SK-MEL-5 (cell line): Measurements from ENCODE around the gene LSP1. TPM values are rescaled to one million over a fixed set of nuclear protein-coding genes. Genes with fewer than 3 reads are reported as not detected.
"Not testable (repeated sequence)": the region's sequence is repeated elsewhere in the genome, so short reads cannot be mapped to it uniquely, and the experiment has no call there.

Experiments
- DNase-seq: peaks from one replicate; pipeline ENCODE4 v3.0.0-alpha.2; 2016; ENCODE audit warnings: low read depth, low spot score
- in situ Hi-C: cut with HindIII; loops from 2 replicates; pipeline ENCODE4 v1.10.0; 2016; ENCODE audit warnings: low sequenced_read_pairs, high pct_unique_total_duplicates, low pct_unique_long_range_greater_than_20kb
- total RNA-seq: library from RNA; depleted of rRNA; stranded (reverse); fragments of >200 nt; shearing (Covaris generic); gene quantifications from 2 replicates; pipeline ENCODE4 v1.2.3, GENCODE V29; 2014

Gene LSP1
- total RNA-seq, 1 experiment from 2014 or later, result not detected

DNA sequence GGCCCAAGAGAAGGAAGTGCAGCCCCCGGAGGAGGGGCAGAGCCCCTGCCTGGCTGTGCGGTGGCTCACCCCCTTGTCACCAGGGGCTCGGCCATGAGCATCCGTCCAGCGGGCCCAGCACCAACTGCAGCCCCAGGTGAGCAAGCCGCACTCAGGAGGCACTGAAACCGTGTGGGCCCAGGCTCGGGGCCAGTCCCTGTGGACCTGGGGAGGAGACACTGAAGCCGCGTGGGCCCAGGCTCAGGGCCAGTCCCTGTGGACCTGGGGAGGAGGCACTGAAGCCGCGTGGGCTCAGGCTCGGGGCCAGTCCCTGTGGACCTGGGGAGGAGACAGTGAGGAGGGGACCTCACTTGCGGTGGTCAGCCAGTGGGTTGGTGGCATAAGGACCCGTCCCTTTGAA, 13.9 kb downstream of the LSP1 start:
- in situ Hi-C loops, result no loop called here
- no peak for DNase-seq

DNA sequence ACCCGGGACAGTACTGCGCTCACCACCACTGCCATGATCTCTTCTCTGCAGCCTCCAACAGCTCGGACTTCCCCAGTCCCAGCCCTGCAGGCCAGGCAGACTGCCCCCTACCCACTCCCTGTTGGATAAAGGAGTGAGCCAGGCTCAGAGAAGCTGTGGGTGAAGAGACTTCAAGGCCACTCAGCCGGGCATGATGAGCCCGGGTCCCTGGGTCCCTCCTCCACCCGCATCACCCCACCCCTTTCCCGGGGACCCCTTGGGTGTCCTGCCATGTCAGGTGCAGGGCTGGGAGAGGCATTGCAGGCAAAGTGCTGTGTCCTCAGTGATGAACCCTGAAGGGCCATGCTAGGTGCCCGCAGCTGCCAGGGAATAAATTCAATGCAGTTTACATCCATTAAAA, 14.5 kb downstream of the LSP1 start:
- DNase-seq, result no peak
- in situ Hi-C loops, result no loop called here

DNA sequence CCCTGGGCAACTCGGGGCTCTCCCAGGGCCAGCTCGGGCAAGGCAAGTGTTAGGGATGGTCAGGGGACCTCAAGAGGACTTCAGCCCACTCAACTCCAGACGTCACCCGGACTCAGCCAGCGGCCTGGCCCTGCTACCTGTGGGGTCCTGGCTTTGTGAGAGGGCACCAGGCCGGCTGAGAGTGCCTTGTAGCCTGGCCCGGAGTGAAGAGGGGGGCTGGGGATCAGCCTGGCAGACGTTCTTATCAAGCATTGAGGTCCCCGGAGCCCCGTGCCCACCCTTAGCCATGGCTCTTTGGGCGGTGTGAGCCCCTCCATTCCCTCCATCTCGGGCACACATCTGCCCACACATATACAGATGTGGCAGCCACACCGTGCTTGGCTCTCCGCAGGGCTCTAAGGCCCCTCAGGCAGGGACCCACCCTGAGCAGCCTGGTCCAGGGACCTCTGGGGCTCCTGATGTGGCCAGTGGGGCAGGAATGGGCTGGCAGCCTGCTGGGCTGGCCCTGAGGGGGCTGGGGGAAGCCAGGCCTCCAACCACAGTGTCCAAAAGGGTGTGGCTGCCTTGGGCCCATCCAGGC, 15.3 kb downstream of the LSP1 start:
- DNase-seq, result no peak

DNA sequence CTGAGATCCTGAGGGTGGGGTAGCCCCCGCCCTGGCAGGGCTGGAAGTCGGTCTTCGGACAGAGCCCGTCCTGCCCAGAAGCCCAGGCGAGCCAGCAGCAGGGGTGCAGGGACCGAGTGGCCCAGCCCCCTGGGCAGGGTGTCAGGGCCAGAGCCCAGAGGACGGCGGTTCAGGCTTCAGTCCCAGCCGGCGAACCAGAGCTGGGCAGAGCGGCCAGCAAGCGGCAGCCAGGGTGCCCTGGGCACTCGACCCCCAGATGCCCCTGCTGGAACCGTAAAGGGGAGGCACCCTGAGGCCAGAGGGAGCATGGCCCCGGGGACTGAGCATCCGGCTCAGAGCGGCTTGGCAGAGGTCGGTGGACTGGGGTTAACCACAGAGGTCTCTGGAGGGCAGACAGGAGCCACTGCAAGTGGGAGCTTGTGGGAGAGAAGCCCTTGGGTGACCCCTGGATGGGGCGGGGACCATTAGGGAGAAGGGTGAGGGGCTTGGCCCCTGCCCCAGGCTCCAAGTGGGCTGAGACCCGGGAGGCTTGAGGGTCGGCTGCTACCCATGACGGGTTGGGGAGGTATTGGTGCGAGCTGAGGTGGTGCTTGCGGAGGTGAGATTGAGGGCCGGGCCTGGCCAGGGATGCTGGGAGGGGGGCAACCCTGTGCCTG, 15.9 kb downstream of the LSP1 start:
- in situ Hi-C loops, result no loop called here
- no peak for DNase-seq

More for the DNA sequence above, 15.3 kb downstream of the LSP1 start:
- in situ Hi-C loops, result no loop called here

DNA sequence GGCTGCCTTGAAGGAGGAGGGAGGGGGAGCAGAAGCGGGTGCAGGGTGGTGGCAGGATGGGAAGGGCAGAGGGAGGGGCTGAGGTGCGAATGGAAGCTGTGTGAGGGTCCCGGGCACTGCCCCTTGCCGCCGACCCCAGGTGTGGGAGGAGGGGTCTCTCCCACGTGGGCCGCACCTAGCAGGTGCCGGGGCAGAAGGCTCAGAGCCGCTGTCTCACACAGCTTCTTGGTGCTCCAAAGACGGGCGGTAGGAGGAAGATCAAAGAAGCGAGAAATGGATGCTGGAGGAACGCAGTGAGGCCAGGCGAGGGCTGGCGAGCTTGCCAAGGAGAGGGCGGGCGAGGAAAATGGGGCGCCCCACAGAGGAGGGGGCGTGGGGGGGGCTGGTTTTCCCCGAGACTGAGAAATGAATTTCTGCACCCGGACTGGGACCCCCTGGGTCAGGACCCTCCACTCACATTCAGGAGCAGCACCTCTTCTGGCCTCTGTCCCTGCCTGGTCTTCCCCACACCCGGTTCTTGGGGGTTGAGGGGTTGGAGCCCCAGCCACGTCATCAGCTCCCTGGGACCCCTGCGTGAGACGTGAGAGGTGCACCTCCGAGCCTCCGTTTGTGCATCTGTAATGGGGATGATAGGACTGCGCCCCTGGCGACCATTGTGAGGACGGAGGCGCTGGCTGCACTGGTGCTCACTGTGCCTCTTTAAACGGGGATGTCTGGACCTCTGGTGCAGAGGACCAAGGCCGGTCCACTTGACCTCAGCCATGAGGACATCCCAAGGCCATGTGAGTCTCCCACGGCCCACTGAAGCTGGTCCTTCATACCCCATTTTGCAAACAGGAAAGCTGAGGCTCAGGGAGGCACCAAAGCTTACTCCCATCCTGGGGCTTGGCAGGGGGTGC, 16.8 kb downstream of the LSP1 start:
- in situ Hi-C loops, result no loop called here
- DNase-seq, result peak; percentile 30

DNA sequence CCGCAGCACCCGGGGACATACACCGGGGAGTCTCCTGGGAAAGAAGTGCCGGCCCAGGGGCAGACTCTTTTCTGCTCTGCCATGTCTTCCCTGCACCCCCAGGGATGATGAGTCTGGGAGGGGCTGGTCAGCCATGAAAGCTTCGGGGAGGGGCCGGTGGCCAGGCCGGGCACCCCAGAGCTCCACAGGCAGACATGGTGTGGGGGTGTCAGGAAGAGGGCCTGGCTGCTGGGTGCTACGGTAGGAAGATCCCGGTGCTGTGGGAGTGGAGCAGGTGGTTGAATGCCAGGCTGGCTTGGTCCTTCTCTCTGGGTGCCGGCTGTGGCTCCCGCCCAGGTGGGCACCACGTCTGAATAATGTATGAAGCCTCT, 17.4 kb downstream of the LSP1 start:
- in situ Hi-C loops, result no loop called here
- no peak for DNase-seq

DNA sequence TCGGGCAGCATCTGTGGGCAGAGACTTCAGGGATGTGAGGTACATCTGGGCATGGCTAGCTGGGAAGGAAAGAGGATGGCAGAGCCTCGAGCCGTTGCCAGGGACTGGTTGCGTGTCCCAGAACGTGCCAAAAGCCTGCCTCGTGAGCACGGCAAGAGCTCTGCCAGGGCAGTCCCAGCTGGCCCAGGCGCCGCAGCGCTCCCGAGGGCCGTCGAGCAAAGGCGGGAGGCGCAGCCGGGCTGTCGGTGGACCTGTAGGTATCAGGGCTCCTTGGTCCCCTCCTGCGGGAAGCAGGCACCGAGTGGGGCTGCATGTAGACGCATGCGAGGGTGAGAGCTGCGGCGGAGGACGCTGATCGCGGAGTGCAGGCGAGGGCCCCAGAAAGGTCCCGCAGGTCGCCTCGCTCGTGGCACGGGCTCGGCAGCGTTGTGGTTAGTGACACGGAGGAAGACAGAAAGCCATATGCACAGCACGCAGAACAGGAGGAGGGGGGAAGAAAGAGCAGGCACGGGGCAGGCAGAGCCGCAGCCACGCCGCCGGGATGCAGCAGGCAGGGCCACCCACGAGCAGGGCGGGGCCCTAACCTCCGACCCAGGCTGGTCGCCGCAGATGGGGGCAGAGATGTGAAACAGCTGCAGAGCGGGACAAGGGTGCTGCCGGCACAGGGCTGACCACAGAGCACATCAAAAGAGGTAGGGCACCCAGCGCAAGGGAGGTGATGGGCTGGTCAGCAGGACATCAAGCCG, 18.0 kb downstream of the LSP1 start:
- DNase-seq, result no peak
- in situ Hi-C loops, result no loop called here

DNA sequence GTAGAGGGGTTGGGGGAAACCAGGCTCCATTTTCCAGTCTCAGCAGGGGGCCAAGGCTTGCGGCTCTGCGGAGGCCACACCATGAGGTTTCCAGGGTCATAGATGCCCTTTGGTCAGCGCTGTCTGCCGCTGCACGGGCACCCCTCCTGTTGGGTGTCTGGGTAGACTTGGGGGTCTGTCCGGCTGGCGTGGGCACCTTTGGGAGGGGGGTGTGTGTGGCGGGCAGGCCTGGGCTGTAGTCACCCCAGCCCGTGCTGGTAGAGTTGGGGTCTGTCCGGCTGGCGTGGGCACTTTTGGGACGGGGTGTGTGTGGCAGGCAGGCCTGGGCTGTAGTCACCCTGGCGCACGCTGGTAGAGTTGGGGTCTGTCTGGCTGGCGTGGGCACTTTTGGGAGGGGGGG, 18.6 kb downstream of the LSP1 start:
- in situ Hi-C loops, result no loop called here

DNA sequence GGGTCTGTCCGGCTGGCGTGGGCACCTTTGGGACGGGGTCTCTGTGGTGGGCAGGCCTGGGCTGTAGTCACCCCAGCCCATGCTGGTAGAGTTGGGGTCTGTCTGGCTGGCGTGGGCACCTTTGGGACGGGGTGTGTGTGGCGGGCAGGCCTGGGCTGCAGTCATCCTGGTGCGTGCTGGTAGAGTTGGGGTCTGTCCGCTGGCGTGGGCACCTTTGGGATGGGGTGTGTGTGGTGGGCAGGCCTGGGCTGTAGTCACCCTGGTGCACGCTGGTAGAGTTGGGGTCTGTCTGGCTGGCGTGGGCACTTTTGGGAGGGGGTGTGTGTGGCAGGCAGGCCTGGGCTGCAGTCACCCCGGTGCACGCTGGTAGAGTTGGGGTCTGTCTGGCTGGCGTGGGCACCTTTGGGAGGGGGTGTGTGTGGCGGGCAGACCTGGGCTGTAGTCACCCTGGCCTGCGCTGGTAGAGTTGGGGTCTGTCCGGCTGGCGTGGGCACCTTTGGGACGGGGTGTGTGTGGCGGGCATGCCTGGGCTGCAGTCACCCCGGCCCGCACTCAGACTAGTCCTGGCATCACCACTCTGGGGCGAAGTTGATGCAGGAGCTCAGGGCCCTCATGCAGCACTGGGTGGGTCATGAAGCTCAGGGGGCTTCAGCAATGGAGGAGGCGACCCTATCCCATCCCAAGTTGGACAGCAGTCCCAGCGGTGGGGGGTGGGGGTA, 19.5 kb downstream of the LSP1 start:
- in situ Hi-C loops, result no loop called here
- no peak for DNase-seq

More for the DNA sequence above, 18.6 kb downstream of the LSP1 start:
- DNase-seq, result no peak

DNA sequence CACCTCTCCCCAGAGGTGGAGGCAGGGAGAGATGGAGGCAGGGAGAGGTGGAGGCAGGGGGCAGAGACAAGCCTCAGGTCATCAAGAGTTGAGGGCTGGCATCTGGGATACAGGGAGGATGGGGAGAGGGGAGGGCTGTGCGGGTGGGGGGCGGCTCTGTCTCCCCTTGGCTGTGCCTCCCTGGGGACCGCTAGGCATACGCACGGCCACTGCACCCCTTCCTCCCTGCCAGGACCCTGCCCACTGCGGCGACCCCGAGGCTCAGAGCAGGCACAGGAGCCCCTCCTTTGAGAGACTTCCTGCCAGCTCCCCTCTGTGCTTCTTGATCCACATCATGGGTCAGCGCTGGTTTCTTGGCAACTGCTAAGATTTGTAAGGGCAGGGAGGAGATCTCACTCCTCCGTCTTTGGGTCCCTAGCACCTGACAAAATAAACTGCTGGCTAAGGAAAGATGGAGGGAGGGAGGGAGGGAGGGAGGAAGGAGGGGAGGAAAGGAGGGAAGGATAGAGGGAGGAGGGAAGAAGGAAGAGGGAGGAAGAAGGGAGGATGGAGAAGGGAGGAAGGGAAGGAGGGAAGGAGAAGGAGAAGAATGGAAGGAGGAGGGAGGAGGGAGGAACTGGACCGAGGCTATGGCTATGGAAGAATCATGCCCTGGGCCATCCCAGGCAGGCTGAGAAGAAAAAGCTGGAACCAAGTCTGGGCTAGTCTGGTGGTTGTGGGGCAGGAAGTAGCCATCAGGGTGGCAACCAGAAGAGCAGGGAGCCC, 20.3 kb downstream of the LSP1 start:
- in situ Hi-C loops, result no loop called here
- DNase-seq, result no peak

DNA sequence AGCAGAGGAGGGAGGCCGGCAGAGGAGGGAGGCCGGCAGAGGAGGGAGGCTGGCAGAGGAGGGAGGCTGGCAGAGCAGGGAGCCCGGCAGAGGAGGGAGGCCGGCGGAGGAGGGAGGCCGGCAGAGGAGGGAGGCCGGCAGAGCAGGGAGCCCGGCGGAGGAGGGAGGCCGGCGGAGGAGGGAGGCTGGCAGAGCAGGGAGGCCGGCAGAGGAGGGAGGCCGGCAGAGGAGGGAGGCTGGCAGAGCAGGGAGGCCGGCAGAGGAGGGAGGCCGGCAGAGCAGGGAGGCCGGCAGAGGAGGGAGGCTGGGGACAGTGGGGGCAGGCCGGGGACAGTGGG, 20.9 kb downstream of the LSP1 start:
- in situ Hi-C loops, DNase-seq: not testable (repeated sequence)

DNA sequence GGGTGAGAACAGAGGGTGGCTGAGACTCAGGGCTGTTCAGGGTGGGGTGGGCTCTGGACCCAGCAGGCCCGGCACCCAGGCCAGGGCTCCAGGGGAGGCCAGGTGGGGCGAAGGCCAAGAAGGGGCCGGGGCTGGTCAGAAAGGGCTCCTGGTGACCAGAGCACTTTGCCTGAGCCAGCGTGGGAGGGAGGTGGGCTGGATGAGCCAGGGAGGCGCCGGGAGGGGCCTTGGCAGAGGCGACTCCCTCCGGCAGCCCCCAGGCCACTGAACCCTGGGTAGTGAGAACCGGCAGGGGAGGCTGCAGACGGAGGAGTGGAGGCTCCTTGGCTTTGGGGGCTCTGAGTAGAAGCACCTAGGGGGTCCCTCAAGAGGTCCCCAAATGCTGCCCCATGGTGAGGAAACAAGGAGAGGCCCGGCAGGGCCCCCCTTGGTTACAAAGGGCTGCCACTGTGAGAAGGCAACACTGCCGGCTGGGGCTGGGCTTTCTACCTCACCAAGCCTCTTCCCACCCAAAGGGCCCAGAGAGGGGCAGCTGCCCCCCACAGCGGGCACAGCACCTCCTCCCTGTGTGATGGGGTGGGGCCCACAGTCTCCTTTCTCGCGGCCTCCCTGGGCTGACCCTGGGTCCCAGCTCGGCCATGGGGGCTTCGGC, 21.7 kb downstream of the LSP1 start:
- in situ Hi-C loops, result not testable (repeated sequence)

DNA sequence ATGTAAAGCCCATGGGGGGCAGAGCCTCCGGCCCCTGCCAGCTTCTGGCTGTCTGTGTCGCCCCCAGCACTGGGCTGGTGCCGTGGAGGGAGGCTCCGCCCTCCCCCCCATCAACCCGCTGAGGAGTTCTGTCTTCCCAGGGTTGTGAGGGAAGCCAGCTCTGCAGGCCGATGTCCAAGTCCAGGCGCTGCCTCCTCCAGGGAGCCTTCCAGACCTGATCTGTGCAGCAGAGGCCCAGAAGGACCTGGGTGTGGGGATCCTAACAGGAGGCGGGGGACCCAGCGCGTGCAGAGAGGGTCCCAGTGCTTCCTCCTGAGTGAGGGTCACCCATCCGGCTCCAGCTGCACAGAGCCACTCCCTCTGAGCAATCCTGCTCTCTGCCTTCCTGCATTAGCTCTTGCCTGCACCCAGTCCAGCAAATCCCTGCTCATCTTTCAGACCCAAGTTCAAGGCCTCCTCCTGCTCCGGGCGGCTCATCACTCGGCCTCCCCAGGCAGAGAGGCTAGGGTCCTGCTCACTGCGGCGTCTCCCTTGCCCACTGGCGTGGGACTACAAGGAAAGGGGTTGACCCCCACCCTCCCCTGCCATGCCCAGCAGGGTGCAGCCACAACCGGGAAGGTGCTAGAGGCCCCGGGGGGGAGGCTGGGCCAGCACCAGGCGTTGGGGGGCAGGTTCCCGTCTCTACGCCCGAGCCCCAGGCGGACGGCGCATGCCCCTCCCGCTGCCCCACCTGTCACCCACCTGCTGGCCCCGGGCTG, 22.4 kb downstream of the LSP1 start:
- no peak for DNase-seq
- in situ Hi-C loops, result no loop called here

More for the DNA sequence above, 21.7 kb downstream of the LSP1 start:
- DNase-seq, result not testable (repeated sequence)

DNA sequence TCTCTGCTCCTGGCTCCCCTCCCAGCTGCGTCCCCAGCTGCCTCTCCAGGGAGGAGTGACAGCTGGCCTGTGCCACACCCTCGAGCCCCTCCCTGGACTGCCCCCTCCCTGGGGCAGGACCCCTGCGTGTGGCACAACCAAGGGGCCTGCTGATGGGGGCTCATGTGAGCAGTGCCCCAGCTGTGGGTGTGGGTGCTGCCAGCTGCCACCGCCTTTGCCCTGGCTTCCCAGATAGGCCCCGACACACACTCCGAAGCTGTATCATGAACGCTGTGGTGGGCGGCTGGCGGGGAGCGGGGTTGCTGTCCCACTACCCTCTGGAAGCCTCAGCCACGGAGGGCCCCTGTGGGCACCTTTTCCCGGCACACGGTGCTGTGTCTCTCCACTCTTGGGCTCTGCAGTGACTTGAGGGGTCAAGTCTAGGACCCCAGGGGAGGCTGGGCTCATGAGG, 23.0 kb downstream of the LSP1 start:
- in situ Hi-C loops, DNase-seq: not testable (repeated sequence)

DNA sequence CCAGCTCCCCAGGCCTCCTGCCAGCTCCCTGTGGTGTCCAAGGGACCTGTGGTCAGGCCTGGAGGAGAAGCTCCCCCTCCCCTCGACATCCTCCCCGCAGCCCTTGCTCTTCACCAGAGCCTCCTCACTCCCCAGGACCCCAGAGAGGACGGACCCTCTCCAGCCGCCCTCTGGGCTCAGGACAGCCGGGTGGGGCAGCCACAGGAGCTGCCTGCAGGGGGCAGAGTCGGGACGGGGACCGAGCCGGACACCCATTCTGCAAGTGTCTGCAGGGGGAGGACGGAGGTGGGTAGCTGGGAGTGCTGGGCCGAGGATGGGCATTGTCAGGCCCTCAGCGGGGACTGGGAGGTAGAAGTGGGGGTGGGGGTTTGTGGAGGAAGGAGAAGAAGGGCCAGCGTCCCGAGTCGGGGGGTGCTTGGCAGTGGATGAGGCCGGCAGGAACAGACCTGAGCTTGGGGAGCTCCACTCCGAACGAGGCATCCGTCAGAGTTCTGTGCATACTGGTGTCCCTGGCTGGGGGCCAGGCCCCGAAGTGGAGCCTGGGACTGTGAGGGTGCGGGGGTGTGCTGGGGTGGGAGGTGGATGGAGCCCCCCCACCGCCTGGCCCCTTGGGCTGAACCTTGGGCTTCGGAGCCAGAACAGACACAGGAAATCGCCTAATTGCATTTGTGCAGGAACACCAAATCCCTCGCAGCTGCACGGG, 23.6 kb downstream of the LSP1 start:
- peak; percentile 48 for DNase-seq
- in situ Hi-C loops, result no loop called here
